Hepatocyte (in vitro differentiated cells): Measurements from ENCODE around the gene ARMH3.

Experiments
- CTCF ChIP-seq: fragments of 200-600 bp; sonication (generic); IDR thresholded peaks from 2 replicates; pipeline ENCODE4 v1.5.1; 2016; ENCODE audit warnings: antibody characterized with exemption, mild to moderate bottlenecking; ENCODE audit not compliant: poor library complexity
- EZH2phosphoT487 ChIP-seq: fragments of 200-600 bp; sonication (generic); IDR thresholded peaks from one replicate; pipeline ENCODE4 v1.6.1; 2018; ENCODE audit warnings: antibody characterized with exemption, mild to moderate bottlenecking, low read depth, moderate library complexity; ENCODE audit not compliant: unreplicated experiment, severe bottlenecking

GRCh38 chr10:101832325-101832771 lies 223.6 kb downstream of the ARMH3 start:
- TF ChIP-seq CTCF: no peak
- TF ChIP-seq EZH2phosphoT487: no peak
